ENCODE results near the gene VAPB. TPM values are rescaled to one million over a fixed set of nuclear protein-coding genes. Genes with fewer than 3 reads are reported as not detected.

Gene VAPB
- total RNA-seq, 1 donor from 2014 or later: 12.9 TPM

DNA sequence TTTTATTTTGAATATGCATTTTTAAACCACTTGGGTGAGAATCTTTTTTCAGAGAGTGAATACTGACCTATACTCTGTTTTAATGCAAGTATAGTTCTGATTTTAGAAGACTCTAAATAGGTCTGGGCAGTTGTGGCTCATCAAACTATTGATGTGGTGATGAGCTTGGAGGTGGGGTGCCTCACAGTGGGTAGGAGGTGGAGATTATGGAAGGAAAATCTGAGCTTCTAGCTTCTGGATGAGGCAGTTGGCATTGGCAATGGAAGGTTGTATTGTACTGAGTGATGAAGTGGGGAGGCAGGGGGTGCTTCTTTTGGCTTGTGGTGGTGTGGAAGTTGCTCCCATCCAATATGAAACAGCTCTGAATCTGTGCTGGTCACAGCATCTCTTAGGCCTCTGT is 52.7 kb downstream of the VAPB start:
- Histone ChIP-seq H3K36me3 (ENCODE audit: control insufficient read depth, insufficient read depth, low read length) (peaks cover 9% of the 10 kb centered on the region), H3K27me3 (ENCODE audit: control insufficient read depth, insufficient read depth, low read length) (no peaks in the 10 kb centered on the region), H3K4me3 (ENCODE audit: low read depth, low read length) (no peak overlapping the region)
- TF ChIP-seq, protein P1, sequence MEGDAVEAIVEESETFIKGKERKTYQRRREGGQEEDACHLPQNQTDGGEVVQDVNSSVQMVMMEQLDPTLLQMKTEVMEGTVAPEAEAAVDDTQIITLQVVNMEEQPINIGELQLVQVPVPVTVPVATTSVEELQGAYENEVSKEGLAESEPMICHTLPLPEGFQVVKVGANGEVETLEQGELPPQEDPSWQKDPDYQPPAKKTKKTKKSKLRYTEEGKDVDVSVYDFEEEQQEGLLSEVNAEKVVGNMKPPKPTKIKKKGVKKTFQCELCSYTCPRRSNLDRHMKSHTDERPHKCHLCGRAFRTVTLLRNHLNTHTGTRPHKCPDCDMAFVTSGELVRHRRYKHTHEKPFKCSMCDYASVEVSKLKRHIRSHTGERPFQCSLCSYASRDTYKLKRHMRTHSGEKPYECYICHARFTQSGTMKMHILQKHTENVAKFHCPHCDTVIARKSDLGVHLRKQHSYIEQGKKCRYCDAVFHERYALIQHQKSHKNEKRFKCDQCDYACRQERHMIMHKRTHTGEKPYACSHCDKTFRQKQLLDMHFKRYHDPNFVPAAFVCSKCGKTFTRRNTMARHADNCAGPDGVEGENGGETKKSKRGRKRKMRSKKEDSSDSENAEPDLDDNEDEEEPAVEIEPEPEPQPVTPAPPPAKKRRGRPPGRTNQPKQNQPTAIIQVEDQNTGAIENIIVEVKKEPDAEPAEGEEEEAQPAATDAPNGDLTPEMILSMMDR (IDR thresholded peaks at IDR 0.05; ENCODE audit: insufficient read depth, low read length, severe bottlenecking): no peak
- FAIRE-seq (no peak), DNase-seq (ENCODE audit: low read depth) (no peak)

DNA sequence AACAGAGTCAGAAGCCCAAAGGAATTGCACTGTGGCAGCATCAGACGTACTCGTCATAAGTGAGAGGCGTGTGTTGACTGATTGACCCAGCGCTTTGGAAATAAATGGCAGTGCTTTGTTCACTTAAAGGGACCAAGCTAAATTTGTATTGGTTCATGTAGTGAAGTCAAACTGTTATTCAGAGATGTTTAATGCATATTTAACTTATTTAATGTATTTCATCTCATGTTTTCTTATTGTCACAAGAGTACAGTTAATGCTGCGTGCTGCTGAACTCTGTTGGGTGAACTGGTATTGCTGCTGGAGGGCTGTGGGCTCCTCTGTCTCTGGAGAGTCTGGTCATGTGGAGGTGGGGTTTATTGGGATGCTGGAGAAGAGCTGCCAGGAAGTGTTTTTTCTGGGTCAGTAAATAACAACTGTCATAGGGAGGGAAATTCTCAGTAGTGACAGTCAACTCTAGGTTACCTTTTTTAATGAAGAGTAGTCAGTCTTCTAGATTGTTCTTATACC is 55.8 kb downstream of the VAPB start:
- Histone ChIP-seq H3K27me3 (ENCODE audit: control insufficient read depth, insufficient read depth, low read length) (no peaks in the 10 kb centered on the region), H3K4me3 (ENCODE audit: low read depth, low read length) (no peak overlapping the region), H3K36me3 (ENCODE audit: control insufficient read depth, insufficient read depth, low read length) (peaks cover 6% of the 10 kb centered on the region)
- no peak for DNase-seq (ENCODE audit: low read depth)
- TF ChIP-seq, protein P1 (IDR thresholded peaks at IDR 0.05; ENCODE audit: insufficient read depth, low read length, severe bottlenecking): no peak
- FAIRE-seq: no peak

DNA sequence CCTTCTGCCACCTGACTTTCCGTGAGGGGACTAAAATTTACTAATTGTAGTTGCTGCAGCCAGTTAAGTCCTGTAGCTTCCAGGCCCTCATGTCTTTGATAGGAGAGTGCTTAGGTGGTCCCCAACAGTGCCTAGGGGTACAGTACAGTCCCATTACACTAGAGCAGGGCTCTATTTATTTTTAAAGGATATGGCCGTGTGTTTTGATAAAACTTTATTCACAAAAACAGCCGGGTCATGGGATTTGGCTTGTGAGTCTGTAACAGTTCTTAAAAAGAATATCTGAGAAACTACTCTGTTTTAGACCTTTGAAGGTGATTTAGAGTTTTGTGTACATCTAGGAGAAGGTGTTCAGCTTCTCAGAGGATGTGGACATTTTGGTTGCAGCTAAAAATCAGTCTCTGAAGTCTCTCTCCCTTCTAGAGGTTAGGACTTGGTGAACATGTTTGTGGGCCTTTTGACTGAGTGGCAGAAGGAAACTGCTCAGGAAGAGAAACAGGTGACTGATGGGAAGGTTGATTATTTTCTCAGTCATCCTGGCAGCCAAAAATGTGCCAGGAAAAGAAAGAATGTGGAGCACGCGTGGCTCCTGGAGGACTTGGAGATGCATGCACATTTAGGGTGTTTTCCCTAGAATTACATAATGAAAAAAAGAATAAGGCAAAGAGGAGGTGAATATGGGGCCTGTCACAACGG is 57.4 kb downstream of the VAPB start:
- peaks cover 4% of the 10 kb centered on the region for H3K36me3 ChIP-seq (ENCODE audit: control insufficient read depth, insufficient read depth, low read length)
- no peaks in the 10 kb centered on the region for H3K27me3 ChIP-seq (ENCODE audit: control insufficient read depth, insufficient read depth, low read length)
- H3K4me3 ChIP-seq (ENCODE audit: low read depth, low read length): no peak overlapping the region
- FAIRE-seq (no peak), DNase-seq (ENCODE audit: low read depth) (no peak)
- TF ChIP-seq, protein P1 (IDR thresholded peaks at IDR 0.05; ENCODE audit: insufficient read depth, low read length, severe bottlenecking): no peak

DNA sequence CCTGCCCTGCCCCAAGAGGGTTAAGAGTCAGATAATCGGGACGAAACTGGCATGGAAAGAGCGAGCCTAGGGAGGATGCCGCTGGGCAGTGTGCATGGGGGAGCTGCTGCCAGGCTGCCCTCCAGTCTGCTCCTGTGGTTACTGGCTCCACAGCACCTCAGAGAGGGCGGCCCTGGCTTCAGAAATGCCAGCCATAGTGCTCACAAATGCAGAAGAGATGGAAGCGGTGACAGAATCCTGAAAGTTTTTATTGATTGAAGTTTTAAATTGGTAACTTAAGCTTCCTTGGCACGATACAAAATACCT is 57.9 kb downstream of the VAPB start:
- Histone ChIP-seq H3K36me3 (ENCODE audit: control insufficient read depth, insufficient read depth, low read length) (peaks cover 4% of the 10 kb centered on the region), H3K27me3 (ENCODE audit: control insufficient read depth, insufficient read depth, low read length) (no peaks in the 10 kb centered on the region), H3K4me3 (ENCODE audit: low read depth, low read length) (no peak overlapping the region)
- DNase-seq (ENCODE audit: low read depth) (no peak), FAIRE-seq (no peak)
- TF ChIP-seq, protein P1 (IDR thresholded peaks at IDR 0.05; ENCODE audit: insufficient read depth, low read length, severe bottlenecking): no peak

DNA sequence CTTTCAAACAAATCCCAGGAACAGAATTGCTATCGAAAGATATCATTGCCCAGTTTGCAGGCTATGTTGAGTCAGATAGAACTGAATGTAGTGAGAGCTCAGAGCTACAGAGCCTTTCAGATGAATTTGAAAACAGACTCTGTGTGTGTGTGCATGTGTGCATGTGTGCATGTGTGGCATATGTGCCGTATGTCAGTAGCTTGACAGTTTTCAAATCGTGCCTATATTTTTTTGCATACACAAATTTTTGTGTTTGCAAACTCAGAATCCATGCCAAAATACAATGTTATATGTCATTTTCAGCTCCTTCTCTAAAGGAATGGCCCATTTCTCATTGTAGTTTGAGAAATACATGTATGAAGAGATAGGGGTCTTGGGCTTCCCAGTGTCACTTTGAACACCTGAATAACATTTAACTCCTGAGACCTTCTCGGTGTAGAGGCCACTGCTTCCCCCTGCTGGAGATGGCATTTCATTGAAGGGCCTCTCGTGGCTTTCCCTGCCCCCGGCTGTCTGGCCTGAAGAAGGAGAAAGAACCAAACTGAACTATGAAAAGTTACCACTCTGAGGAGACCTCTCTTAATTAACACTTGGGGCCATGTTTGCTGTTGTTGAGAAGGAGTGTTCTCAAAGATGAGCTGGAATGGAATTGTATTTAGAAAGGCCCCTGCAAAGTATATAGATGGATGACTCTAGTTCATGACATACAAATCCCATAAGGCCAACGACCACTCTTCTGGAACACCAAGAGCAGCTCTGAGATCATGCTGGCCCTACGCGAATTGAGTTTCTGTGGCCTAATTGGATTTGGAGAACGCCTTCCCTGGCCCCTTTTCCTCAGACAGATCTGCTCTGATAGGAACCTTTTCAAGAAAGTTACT is 58.7 kb downstream of the VAPB start:
- FAIRE-seq (no peak), DNase-seq (ENCODE audit: low read depth) (peak; percentile 51)
- TF ChIP-seq, protein P1 (IDR thresholded peaks at IDR 0.05; ENCODE audit: insufficient read depth, low read length, severe bottlenecking): peak; percentile 74
- Histone ChIP-seq H3K27me3 (ENCODE audit: control insufficient read depth, insufficient read depth, low read length) (no peaks in the 10 kb centered on the region), H3K4me3 (ENCODE audit: low read depth, low read length) (no peak overlapping the region), H3K36me3 (ENCODE audit: control insufficient read depth, insufficient read depth, low read length) (peaks cover 4% of the 10 kb centered on the region)
